ENCODE measurements around the gene STARD5.

Gene STARD5

DNA sequence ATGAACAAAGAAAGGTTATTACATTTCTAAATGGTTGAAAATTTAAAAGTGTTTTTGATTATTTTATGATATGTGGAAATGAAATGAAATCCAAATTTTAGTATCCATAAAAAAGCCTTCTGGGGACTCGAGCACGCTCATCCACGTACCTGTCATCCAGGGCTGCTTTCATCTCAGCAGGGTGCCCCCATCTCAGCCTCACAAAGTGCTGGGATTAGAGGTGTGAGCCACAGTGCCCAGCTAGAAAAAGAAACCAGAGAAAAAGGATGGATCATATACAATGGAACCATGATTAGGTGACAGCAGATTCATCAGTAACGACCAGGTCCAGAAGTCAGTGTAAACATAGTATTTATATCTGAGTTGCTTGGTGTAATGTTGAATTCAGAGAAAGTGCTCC lies 49.7 kb downstream of the STARD5 start:
- H3K9ac ChIP-seq (ENCODE audit: low read length) = no peak overlapping the region
- no peaks in the 10 kb centered on the region for H3K36me3 ChIP-seq (ENCODE audit: control insufficient read depth, insufficient read depth, low read length)
- H3K4me1 ChIP-seq (ENCODE audit: control insufficient read depth, insufficient read depth, low read length) = no peaks in the 10 kb centered on the region

DNA sequence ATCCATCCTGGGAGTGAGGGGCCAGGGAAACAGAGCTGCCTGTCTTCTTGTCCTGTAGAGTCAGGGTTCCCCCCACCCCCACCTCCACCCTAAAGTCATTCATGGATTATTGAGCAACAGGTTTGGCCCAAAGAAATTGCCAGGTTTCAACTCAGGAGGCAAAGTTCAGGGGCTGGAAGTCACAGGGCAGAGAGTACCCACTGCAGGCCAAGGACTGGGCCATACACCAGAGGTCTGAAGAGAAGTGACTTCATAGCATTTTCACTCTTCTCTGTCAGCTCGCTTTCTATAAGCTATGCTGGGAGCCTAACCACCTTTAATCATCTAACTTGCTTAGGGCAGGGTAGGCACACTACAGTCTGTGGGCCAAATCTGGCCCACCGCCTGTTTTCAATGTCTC lies 50.1 kb downstream of the STARD5 start:
- H3K36me3 ChIP-seq (ENCODE audit: control insufficient read depth, insufficient read depth, low read length) = no peaks in the 10 kb centered on the region
- H3K4me1 ChIP-seq (ENCODE audit: control insufficient read depth, insufficient read depth, low read length) = no peaks in the 10 kb centered on the region
- H3K9me3 ChIP-seq (ENCODE audit: control insufficient read depth, low read length) = no peaks in the 10 kb centered on the region
- H3K4me3 ChIP-seq (ENCODE audit: low read length) = no peak overlapping the region
- no peak overlapping the region for H3K9ac ChIP-seq (ENCODE audit: low read length)
- H3K27me3 ChIP-seq (ENCODE audit: control insufficient read depth, insufficient read depth, low read length) = no peaks in the 10 kb centered on the region

More for the DNA sequence above, 49.7 kb downstream of the STARD5 start:
- no peaks in the 10 kb centered on the region for H3K9me3 ChIP-seq (ENCODE audit: control insufficient read depth, low read length)
- no peak overlapping the region for H3K4me3 ChIP-seq (ENCODE audit: low read length)
- no peaks in the 10 kb centered on the region for H3K27me3 ChIP-seq (ENCODE audit: control insufficient read depth, insufficient read depth, low read length)

DNA sequence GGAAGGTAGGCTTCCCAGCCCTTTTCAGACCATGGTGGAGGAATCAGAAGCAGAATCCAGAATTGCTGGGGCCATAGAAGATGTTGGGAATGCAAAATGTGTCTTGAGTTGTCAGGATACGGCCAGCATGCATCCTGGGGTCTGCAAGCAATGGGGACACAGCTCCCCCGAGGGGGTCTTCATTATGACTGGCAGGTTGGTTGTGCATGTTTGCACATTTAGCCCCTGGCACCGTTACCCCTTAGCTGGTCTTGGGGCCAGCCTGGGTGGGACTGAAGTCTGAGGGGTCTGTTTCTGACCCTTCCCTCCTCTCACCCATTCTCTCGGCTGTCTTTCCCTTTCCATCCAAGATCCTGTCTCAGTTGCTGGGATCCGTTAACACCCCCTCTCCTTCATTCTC lies 50.7 kb downstream of the STARD5 start:
- Histone ChIP-seq H3K9ac (ENCODE audit: low read length) (no peak overlapping the region), H3K27me3 (ENCODE audit: control insufficient read depth, insufficient read depth, low read length) (no peaks in the 10 kb centered on the region), H3K36me3 (ENCODE audit: control insufficient read depth, insufficient read depth, low read length) (no peaks in the 10 kb centered on the region), H3K4me1 (ENCODE audit: control insufficient read depth, insufficient read depth, low read length) (no peaks in the 10 kb centered on the region), H3K9me3 (ENCODE audit: control insufficient read depth, low read length) (no peaks in the 10 kb centered on the region), H3K4me3 (ENCODE audit: low read length) (no peak overlapping the region)

DNA sequence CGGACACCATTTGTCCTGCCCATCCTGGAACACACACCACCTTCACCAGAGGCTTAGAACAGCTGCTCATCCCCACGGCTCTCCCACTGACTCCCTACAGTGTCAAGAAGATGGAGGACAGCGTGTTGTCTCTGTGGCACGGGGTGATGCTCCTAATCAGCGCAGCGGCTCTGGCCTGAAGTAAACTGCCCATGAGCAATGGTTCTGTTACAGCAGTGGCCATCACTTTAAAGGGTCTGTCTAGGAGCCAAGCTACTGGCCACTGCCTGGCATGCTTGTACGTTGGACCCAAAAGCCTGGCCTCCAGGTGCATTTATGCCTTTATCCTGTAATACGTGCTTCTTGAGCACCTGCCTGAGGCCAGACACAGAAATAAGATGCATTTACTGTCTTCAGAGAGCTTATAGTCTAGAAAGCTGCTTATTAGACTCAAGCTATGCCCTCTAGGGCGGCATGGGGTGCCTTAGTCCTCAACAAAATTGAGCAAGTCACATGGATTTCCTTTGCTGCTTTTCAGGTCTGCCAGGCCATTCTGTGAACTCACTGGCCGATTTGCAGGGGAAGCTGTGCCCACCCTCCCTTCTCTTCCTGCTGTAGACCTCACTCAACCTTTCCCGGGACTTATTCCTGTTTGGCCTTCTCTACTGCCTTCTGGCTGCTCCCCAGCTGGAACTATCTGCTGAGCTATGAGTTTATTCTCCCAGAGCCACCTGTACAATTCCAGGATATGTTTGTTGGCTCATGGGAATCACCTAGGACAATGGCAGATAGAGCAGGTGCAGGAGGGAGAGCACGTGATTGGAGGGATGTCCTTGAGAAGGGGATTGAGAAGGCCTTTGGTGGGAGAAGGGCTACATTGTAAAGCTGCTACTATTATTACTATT lies 51.9 kb downstream of the STARD5 start:
- no peaks in the 10 kb centered on the region for H3K4me1 ChIP-seq (ENCODE audit: control insufficient read depth, insufficient read depth, low read length)
- H3K9ac ChIP-seq (ENCODE audit: low read length) = no peak overlapping the region
- H3K36me3 ChIP-seq (ENCODE audit: control insufficient read depth, insufficient read depth, low read length) = no peaks in the 10 kb centered on the region
- no peaks in the 10 kb centered on the region for H3K9me3 ChIP-seq (ENCODE audit: control insufficient read depth, low read length)
- no peak overlapping the region for H3K4me3 ChIP-seq (ENCODE audit: low read length)
- H3K27me3 ChIP-seq (ENCODE audit: control insufficient read depth, insufficient read depth, low read length) = no peaks in the 10 kb centered on the region

DNA sequence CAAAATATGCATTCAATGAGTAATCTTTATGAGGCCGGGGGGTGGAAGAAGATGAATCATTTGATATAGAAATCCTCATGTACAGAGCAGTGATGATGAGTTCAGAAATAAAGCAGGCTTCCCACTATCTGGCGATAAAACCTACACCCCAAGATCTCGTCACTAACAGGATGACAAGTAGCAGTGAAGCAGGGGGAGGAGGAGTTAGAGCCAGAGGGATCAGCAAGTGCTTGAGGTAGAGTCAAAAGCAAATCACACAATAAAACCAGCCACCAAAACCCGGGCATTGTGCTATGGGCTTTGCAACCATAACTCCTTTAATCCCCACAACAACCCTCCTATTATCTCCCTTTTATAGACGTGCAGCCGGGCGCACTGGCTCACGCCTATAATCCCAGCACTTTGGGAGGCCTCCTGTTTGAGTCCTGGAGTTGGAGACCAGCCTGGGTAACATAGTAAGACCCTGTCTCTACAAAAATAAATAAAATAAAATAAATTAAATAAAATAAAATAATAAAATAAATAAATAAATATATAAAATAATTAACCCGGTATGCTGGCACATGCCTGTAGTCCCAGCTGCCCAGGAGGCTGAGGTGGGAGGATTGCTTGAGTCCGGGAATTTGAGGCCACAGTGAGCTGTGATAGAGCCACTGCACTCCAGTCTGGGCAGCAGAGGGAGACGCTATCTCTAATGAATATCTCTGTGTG lies 53.0 kb downstream of the STARD5 start:
- no peaks in the 10 kb centered on the region for H3K36me3 ChIP-seq (ENCODE audit: control insufficient read depth, insufficient read depth, low read length)

DNA sequence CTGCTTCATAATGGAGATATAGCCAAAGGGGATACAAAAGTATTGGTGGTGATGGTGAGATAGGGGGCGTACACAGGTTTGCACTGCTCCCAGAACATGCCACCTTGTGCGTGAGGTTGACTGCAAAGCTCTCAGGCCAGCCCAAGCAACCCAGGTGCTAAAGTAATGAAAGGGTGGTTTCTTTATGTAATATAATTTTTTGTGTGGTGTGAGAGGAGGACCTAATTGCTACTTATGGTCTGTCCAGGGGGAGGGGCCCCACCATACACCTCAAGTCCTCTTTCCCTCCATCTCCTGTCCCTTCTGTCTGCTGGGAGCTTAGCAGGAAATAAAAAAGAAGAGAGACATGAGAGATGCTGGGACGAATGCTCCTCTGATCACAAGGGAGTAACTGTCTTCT lies 53.8 kb downstream of the STARD5 start:
- Histone ChIP-seq H3K4me3 (ENCODE audit: low read length) (no peak overlapping the region), H3K36me3 (ENCODE audit: control insufficient read depth, insufficient read depth, low read length) (no peaks in the 10 kb centered on the region), H3K9me3 (ENCODE audit: control insufficient read depth, low read length) (no peaks in the 10 kb centered on the region), H3K27me3 (ENCODE audit: control insufficient read depth, insufficient read depth, low read length) (peaks cover 3% of the 10 kb centered on the region), H3K4me1 (ENCODE audit: control insufficient read depth, insufficient read depth, low read length) (peaks cover 11% of the 10 kb centered on the region), H3K9ac (ENCODE audit: low read length) (no peak overlapping the region)

More for the DNA sequence above, 53.0 kb downstream of the STARD5 start:
- H3K9ac ChIP-seq (ENCODE audit: low read length) = no peak overlapping the region
- H3K9me3 ChIP-seq (ENCODE audit: control insufficient read depth, low read length) = no peaks in the 10 kb centered on the region
- H3K4me3 ChIP-seq (ENCODE audit: low read length) = no peak overlapping the region
- peaks cover 5% of the 10 kb centered on the region for H3K4me1 ChIP-seq (ENCODE audit: control insufficient read depth, insufficient read depth, low read length)
- H3K27me3 ChIP-seq (ENCODE audit: control insufficient read depth, insufficient read depth, low read length) = peaks cover 1% of the 10 kb centered on the region

DNA sequence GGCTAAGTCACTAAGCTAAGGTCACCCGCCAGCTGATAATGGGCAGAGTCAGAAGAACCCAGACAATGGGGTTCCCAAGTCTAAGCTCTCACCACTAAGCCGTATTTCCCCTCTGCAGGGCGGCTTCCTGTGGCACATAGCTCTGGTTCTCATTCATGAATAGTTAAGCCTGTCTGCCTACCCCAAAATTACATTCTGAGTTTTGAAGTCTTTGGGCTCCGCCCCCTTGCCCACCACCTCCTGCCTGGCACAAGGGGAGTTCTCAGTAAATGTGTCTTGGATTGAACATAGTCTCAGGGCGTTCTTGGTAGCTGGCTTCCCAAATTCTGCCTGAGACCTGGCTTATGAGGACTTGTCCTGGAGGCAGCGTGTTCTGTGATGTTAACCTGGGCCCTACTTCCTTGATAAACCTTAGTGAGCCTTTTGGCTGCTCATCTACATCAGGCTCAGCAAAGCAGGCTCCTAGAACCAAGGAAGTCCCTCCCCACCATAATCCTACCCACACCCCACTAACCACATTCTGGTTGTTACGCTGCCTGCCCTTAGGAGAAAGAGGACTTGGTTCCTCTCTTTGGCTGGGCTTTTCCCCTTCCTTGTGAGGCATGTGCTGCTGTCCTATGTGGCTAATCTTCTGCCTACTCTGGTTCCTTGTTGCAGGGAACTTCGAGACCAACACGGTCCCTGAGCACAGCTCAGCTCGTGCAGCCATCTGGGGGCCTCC lies 54.9 kb downstream of the STARD5 start:
- Histone ChIP-seq H3K4me3 (ENCODE audit: low read length) (no peak overlapping the region), H3K9me3 (ENCODE audit: control insufficient read depth, low read length) (no peaks in the 10 kb centered on the region), H3K4me1 (ENCODE audit: control insufficient read depth, insufficient read depth, low read length) (peaks cover 11% of the 10 kb centered on the region), H3K9ac (ENCODE audit: low read length) (no peak overlapping the region), H3K27me3 (ENCODE audit: control insufficient read depth, insufficient read depth, low read length) (peaks cover 3% of the 10 kb centered on the region), H3K36me3 (ENCODE audit: control insufficient read depth, insufficient read depth, low read length) (no peaks in the 10 kb centered on the region)

DNA sequence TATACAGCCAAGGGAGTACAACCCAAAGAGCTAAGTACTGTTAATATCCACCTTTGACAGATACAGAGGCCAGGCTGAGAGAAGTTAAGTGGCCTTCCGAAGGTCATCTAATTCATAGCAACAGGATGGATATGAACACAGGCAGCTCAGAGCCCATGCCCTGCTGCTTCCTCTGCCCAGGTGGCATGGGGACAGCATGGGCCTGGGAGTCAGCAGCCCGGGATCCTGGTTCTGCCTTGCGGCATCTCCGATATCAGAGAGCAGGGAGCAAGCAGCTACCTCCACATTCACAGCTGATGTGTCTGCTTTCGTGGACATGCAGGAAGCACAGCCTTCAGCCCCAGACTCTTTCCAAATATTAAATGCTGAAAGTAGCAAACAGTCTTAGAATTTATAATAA lies 55.6 kb downstream of the STARD5 start:
- H3K9me3 ChIP-seq (ENCODE audit: control insufficient read depth, low read length) = no peaks in the 10 kb centered on the region
- no peaks in the 10 kb centered on the region for H3K36me3 ChIP-seq (ENCODE audit: control insufficient read depth, insufficient read depth, low read length)
- H3K9ac ChIP-seq (ENCODE audit: low read length) = no peak overlapping the region
- peaks cover 3% of the 10 kb centered on the region for H3K27me3 ChIP-seq (ENCODE audit: control insufficient read depth, insufficient read depth, low read length)
- peaks cover 11% of the 10 kb centered on the region for H3K4me1 ChIP-seq (ENCODE audit: control insufficient read depth, insufficient read depth, low read length)
- no peak overlapping the region for H3K4me3 ChIP-seq (ENCODE audit: low read length)

DNA sequence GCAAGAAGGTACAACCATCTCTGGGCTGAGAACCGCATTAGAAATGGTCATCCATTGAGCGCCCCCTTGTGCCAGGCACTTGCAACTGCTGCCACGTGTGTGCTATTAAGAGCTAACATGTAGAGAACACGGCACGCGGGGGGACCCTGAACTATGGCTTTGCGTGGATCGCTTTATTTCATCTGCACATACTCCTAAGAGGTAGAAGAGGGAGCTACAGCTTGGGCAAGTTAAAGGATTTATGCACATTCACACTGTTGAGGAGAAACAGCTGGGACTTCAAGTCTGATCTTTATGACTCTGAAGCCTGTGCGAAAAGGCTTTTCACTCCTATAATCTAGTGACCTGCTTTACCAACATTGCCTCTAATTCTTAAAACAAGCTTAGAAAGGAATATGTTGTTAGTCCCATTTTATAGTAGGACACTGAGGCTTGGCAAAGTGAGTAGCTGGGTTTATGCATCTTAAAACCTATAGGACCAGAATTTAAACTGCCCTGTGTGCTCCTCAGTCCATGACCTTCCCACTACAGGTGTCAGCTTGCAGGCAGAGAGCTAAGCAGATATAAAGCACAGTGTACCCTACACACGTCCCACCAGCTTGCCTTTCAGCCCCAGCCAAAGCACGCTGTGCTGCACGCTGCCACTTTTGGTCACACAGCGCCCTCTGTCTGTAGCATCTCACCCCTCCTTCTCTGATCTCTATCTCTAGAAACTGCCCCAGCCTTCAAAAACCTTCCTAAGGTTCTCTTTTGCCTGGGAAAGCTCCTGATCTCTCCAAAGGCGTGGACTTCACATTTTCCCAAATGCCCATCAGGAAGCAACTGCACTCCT lies 57.8 kb downstream of the STARD5 start:
- H3K4me3 ChIP-seq (ENCODE audit: low read length) = no peak overlapping the region
- no peaks in the 10 kb centered on the region for H3K9me3 ChIP-seq (ENCODE audit: control insufficient read depth, low read length)
- no peaks in the 10 kb centered on the region for H3K36me3 ChIP-seq (ENCODE audit: control insufficient read depth, insufficient read depth, low read length)
- peaks cover 11% of the 10 kb centered on the region for H3K4me1 ChIP-seq (ENCODE audit: control insufficient read depth, insufficient read depth, low read length)
- H3K9ac ChIP-seq (ENCODE audit: low read length) = no peak overlapping the region
- H3K27me3 ChIP-seq (ENCODE audit: control insufficient read depth, insufficient read depth, low read length) = peaks cover 3% of the 10 kb centered on the region

DNA sequence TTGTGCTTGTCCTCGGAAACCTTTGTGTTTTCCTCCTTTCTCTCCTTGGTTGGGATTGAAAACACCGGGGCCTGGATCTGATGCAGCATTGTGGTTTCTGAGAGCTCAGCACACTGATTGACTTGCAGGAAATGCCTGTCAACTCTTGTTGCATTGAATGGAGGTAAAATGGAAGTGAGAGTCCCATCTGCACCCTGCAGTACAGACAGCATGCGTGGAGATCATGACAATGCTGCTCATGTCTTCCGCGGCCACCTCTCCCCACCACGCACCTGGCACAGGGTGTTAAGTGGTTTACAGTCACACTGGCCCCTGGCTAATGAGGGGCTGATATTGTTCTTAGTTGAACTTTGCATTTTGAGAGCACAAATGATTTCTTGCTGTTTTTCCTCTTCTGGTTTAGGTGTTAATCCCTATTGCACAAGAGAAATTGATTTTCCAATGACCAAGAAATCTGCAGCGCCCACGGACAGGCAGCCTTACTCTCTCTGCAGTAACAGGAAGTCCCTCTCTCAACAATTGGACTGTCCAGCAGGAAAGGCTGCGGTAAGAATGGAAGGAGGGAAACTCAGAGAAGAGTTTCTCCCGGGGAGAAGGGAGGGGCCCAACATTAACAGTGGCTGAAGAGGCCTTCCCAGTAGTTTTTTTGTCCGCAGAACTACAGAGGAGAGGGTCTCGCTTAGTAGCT lies 58.5 kb downstream of the STARD5 start:
- H3K4me1 ChIP-seq (ENCODE audit: control insufficient read depth, insufficient read depth, low read length) = peaks cover 11% of the 10 kb centered on the region
- H3K27me3 ChIP-seq (ENCODE audit: control insufficient read depth, insufficient read depth, low read length) = peaks cover 3% of the 10 kb centered on the region
- no peaks in the 10 kb centered on the region for H3K9me3 ChIP-seq (ENCODE audit: control insufficient read depth, low read length)
- H3K4me3 ChIP-seq (ENCODE audit: low read length) = no peak overlapping the region
- no peaks in the 10 kb centered on the region for H3K36me3 ChIP-seq (ENCODE audit: control insufficient read depth, insufficient read depth, low read length)
- no peak overlapping the region for H3K9ac ChIP-seq (ENCODE audit: low read length)
